GM06990 (cell line): Measurements from ENCODE around the gene FCN1.

ENCODE experiments used
- DNase-seq: peaks from one replicate; pipeline ENCODE4 v3.0.0-alpha.2; 2011; ENCODE audit not compliant: insufficient read length; ENCODE audit errors: extremely low read depth
- H3K27me3 ChIP-seq: replicated peaks from 2 replicates; pipeline ENCODE4 v1.6.0; 2011; ENCODE audit warnings: low read length; ENCODE audit not compliant: control insufficient read depth, insufficient read depth
- H3K36me3 ChIP-seq: 2 replicates; pipeline ENCODE4 v1.5.1; 2011; ENCODE audit warnings: low read length; ENCODE audit not compliant: control insufficient read depth, insufficient read depth
- H3K4me3 ChIP-seq: replicated peaks from 2 replicates; pipeline ENCODE4 v1.5.1; 2011; ENCODE audit warnings: low read depth, mild to moderate bottlenecking, control low read depth, low read length
- TF ChIP-seq, protein P1 (sequence below): IDR thresholded peaks from 2 replicates; pipeline ENCODE4 v1.5.1; 2011; ENCODE audit warnings: low read length, control low read depth, mild to moderate bottlenecking, inconsistent platforms; ENCODE audit not compliant: insufficient read depth, poor library complexity, severe bottlenecking

The FCN1 gene

GRCh38 chr9:134942011-134942787 is 24.5 kb upstream of the FCN1 start:
- H3K4me3 ChIP-seq, result no peak overlapping the region
- H3K27me3 ChIP-seq, result no peaks in the 10 kb centered on the region; the same call in 1 of the 2 replicates
- TF ChIP-seq, protein P1, sequence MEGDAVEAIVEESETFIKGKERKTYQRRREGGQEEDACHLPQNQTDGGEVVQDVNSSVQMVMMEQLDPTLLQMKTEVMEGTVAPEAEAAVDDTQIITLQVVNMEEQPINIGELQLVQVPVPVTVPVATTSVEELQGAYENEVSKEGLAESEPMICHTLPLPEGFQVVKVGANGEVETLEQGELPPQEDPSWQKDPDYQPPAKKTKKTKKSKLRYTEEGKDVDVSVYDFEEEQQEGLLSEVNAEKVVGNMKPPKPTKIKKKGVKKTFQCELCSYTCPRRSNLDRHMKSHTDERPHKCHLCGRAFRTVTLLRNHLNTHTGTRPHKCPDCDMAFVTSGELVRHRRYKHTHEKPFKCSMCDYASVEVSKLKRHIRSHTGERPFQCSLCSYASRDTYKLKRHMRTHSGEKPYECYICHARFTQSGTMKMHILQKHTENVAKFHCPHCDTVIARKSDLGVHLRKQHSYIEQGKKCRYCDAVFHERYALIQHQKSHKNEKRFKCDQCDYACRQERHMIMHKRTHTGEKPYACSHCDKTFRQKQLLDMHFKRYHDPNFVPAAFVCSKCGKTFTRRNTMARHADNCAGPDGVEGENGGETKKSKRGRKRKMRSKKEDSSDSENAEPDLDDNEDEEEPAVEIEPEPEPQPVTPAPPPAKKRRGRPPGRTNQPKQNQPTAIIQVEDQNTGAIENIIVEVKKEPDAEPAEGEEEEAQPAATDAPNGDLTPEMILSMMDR, result no peak
- no peak for DNase-seq
- H3K36me3 ChIP-seq, result no peaks in the 10 kb centered on the region

DNA sequence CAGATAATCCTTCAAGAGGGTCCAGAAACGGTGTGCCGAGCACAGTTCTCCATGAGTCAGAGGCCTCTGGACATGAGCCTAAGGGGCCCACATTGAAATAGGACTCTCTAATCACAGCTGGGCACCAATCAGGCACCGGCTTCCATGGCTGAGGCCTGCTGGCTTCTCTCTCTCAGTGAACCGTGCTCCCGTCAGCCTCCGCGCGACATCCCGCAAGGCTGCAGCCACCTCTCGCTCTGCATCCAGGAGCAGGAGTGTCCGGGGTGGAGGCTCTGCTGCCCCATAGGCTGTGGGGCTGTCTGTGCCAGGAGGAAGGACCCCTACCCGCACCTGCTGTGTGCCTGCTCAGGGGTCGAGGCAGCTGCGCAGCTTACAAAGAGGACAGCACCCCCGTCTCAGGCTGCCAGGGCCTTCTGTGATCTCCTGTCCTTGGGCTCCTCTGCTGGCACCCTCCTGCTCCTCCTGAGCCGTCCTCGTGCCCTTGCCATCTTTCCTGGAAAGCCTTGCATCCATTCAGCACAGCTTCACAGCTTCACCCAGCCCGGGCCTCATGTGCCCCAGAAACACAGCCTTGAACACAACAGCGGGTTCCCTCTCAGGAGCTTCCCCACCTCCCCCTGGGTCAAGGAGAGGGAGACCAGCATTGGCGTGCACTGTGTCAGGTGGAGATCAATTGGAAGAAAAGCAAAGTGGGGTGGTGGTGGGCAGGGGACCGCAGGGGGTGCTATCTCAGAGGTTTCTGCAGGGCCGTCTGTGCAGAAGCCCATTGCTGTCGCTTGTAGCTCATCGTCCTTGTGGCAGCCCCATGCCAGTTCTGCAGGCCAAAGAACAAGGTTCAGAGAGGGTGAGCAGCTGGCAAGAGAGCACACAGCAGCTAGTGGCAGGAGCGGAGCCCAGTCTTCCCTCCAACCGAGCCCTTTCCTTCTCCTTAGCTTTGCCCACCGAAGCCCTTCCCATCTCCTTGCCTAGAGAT is 22.8 kb upstream of the FCN1 start:
- Histone ChIP-seq H3K4me3 (no peak overlapping the region), H3K36me3 (no peaks in the 10 kb centered on the region), H3K27me3 (no peaks in the 10 kb centered on the region; the same call in 1 of the 2 replicates)
- DNase-seq, result no peak
- TF ChIP-seq, protein P1, result no peak

DNA sequence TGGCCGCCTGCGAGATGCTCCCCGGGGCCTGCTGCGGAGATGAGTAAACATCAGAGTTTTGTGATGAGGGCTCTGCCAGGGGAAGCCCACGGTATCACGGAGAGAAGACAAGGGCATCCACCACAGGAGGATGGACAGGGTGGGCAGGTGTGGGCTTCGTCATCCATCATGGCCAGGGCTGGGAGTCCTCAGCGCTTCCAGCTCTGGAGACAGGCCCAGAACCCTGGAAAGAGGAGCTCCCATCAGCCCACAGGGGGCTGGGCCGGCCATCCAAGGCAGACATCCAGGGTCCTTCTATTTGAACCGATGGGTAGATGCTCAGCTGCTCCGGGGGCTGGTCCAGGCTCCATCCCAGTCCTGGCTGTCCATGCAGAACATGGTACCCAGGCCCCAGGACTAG is 22.1 kb upstream of the FCN1 start:
- H3K36me3 ChIP-seq, result no peaks in the 10 kb centered on the region
- H3K4me3 ChIP-seq, result no peak overlapping the region
- H3K27me3 ChIP-seq, result no peaks in the 10 kb centered on the region; the same call in 1 of the 2 replicates
- TF ChIP-seq, protein P1, result no peak
- DNase-seq, result no peak

- no peaks in the 10 kb centered on the region; the same call in 1 of the 2 replicates for H3K27me3 ChIP-seq
- no peak overlapping the region for H3K4me3 ChIP-seq
- no peaks in the 10 kb centered on the region for H3K36me3 ChIP-seq
- TF ChIP-seq, protein P1, result no peak
- no peak for DNase-seq
These were observed 21.5 kb upstream of the FCN1 start for GRCh38 chr9:134939080-134939733.

GRCh38 chr9:134938346-134939079 is 20.8 kb upstream of the FCN1 start:
- Histone ChIP-seq H3K27me3 (no peaks in the 10 kb centered on the region; the same call in 1 of the 2 replicates), H3K36me3 (no peaks in the 10 kb centered on the region), H3K4me3 (no peak overlapping the region)
- DNase-seq, result no peak
- TF ChIP-seq, protein P1, result no peak
